Measurements from ENCODE around the gene ATP5F1D.

ATP5F1D gene

DNA sequence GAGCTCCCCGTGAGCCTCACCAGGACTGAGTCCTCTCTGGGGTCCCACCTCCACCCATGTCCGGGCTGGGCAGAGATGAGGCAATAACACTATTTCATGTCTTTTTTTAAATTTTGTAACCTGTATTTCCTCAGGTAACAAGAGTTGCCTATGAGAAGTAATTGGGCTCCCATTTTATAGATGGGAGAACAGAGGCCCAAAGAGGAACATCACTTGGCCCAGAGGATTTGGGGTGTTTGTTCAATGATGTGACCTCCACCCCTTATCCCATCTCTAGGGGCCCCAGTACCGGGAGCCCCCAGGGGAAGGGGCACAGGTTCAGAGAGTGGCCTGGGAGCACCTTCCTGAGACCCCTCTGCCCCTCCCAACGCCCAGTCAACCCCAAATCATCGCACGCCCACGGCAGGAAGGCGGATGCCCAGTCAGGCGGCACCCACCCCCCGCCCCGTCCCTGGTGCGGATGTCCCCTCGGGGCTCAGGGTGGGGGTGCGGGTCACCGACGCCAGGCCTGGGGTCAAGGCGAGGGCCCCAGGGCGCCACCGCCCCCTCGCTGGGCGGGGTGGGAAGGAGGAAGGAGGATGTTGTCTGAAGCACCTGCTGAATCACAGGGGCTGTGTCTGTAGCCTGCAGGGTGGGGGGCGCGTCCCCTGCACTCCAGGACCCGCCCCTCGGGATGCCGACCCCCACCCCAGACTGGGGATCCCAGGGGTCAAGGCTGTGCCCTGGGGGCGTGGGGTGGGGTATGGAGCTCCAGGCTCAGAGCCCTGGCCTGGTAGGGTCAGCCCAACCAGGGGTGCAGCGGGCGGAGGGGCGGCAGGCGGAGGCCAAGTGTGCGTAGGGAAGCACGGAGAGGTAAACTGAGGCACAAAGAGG lies 18.6 kb downstream of the ATP5F1D start:
- DNase-seq, result peak; percentile 61

DNA sequence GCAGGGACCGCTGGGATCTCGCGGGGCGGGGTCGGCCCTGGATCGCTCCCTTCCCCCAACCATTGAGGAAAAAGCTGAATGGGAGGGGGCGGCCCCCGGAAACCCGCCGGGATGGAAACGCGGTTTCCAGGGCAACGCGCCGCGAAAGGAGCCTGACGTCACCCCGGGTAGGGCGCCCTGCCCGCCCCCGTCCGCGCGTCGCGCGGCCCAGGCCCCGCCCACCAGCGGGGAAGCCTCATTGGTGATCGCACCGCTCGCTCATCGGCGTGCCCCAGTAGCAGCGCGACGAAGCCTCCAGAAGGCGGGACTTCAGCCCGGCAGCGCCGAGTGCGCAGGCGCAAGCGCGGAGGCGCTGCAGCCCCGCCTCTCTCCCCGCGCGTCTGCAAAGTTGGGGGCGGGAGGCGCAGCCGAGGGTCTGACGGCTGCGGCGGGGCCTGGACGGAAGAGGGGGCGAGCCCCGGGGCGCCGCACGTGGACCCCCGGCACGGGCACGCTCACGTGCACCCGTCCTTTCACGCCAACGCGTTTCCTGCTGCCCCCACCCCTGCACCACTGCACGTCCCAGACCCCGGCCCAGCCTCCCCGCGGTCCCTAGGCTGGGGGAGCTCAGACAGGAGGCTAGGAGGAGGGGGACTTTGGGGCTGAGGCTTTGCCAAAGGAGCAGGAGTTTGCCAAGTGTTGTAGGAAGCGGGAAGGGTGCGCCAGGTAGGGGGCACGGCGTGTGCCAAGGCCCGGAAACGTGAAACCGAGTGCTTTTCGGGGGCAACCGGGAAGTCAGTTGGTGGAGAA lies 19.4 kb downstream of the ATP5F1D start:
- peak; percentile 99 for DNase-seq

DNA sequence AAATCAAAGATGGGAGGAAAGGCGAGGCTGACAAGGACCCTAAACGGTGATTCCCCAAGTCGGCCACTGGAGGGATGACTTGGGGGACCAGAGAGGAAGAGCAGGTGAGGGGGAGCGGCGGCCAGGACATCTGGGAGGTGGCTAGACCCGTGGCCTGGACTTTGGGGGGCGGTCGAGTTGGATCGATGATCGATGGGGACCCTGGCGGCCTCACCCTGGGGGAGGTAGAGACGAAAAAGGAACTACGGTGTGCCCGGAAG lies 19.9 kb downstream of the ATP5F1D start:
- no peak for DNase-seq

DNA sequence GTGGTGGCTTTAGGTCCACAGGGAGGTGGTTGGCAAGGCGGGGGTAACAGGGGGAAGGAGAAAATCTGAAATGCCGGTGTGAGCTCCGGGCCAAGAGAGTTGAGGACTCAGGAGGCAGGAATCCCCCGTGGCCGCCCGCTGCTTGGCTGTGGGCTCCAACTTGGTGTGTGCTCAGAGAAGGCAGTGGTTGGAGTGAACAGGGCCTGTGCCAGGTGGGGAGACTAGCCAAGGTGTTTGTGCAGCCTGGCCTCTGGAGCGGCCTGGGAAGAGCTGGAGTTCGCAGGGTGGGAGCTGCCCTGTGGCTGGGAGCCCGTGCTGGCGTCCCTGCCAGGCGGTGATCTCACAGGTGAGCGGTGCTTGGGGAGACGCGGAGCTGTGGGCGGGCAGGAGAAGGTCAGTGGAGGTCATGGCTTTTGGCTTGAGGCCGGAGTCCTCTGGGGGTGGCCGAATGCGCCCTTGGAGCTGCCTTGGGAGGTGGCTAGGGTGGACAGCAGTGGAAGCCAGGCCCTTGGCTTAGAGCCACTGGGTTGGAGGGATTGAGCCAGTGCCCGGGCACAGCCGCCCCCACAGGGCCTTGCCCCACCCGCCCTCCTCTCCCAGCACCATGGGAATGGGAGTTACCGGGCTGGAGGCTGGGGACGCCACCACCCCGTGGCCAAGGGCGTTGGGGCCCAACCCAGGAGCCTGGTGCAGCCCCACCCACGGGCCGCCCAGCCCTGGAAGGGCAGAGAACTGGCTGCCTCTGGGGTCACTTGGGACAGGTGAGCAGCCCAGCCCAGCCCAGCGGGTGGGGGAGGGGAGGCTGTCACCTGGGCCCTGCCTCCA lies 20.5 kb downstream of the ATP5F1D start:
- no peak for DNase-seq

DNA sequence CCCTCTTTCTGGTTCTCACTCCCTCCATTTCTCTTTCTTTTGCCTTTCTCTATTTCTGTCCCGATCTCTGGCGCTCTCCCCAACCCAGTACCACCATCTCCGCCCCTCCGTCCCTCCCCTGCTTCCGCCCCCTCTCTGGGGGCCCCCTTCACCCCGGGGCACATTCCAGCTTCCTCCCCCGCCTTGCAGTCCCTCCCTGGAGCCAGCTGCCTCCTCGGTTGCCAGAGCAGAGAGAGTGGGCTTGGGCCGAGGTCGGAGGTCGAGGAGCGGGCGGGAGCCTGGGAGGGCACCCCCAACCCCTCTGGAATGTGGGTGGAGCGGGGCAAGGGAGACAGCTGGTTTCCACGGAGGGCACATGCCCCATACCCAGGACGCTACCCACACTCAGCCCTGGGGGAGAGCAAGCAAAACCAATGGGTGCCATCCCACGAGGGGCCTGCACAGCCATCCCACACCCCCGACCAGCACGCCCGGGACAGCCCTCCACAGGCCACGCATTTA lies 21.1 kb downstream of the ATP5F1D start:
- DNase-seq, result no peak

DNA sequence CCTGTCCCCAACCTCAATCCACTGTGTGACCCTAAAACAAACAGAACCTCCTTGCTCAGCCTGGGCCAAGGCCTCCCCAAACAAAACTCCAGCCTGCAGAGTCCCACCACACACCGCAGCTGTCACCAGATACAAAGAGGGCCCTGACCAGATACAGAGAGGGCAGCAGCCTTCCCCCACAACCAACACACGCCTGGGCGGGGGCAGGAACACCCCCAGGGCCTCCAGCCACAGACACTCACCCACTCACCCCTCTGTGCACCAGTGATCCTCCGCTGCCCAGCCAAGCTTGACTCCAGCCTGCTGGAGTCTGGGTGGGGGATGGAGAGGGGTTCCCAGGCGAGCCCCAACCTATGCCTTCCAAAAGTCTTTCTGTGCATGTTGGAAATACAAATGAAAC lies 21.6 kb downstream of the ATP5F1D start:
- DNase-seq, result no peak

DNA sequence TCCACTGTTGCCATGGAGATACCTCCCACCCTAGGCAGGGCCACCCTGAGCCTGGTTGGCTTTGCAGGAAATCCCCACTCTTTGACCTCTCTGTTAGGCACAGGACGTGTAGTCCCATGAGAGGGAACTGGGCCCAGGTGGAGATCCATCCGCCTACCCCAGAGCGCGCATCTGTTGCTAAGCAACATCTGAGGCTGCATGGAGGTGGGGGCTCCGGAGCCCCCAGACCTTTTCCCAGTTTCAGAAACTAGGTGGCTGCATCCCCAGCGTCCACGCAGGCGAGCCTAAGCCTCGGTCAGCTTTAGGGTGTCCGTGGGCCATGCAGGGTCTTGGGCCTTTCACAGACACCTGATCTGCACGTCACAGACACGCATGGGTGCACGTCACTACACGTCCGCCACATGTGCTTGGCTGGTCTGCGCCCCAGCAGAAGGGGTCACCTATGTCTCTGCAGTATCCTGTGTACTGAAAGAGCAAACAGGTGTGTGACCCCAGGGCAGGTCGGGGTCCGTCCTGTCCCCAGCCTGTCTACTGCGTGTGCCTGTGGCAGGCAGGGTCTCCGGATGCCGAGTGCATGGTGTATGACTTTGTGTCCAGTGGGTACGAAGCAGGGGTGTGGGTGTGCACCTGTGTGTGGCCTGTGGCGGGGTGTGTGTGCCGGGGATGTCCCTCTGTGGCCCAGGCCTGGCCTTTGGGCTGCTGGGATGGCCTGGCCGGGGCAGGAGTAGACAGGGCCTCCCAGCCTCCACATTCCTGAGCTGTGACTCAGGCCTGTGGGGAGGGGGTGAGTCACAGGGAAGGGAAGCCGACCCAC lies 23.5 kb downstream of the ATP5F1D start:
- DNase-seq, result no peak

DNA sequence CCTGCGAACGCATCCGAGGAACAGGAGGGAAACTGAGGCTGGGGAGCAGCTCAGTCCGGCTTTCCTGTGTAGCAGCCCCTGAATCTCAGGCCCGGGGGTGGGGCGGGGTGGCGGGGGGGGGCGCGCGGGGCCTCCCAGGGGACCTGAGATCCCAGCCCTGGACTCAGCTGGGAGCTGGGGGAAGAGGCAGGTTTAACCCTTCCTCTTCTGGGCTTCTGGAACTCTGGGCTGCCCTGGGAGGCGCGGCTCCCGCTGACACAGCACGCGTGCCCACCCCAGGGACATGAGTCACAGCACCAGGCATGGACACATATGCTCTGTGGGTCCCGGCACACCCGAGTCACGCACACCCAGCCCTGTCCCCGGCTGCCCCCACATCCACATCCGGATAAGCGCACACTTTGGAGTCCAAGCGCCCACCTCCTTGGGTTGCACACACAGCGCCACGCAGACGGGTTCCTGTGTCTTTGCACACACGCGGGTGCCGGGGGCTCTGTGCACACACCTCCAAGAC lies 24.1 kb downstream of the ATP5F1D start:
- DNase-seq, result no peak

DNA sequence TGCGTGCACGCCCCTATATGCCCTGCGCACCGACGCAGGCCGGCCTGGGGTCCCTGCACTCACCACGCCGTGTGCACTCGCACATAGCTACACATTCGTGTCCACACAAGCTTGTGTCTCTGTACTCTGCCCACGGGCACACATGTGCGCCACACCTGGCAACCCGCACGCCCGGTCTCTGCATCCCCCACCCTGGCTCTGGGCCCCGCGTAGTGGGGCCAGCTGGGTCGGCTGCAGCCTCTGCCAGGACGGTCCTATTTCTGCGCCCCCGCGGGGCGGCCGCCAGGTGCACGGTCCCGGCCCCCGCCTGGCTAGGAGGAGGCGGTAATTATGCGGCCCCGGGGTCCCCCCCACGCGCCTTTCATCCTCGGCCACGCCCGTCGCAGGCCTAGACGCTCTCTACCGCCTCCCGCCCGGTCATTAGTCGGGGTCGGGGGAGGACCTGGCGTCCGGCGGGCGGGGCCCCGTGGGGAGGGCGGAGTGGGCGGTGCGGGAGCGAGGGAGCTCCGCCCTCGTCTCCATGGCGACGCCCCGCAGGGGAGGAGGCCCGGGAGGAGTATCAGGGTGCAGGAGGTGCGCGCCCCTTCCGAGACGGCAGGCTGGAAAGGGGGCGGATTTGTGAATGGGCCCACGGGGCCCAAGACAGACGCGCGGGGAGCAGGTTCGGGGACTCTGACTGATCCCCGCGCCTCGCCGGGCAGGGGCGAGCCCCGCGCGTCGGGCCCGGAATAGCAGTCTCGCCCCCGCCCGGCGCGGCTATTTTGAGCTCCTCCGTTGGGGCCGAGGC lies 24.8 kb downstream of the ATP5F1D start:
- DNase-seq, result peak; percentile 94

DNA sequence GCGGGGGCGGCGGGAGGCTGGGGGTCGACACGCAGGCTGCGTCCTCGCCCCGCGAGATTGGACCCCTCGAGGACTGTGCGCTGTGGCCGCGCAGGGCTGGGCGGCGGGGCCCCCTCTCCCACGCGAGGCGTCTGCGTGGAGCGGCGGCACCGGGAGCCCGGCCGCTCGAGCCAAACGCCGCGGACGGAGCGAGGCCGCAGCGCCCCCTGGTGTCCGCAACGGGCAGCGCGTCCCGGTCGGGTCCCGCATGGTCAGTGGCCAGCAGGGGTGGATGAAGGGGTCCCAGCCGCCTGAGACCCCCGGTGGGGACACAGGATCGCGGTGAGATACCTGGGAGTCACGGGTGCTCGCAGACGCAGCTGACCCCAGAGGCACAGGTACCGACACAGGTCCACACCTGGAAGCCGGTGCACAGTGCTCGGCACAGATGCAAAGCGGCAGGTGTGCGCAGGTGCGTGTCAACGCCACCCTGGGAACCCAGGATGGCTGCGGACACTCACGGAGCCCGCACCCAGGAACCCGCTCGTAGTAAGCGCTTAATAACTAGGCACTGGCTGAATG lies 25.4 kb downstream of the ATP5F1D start:
- peak; percentile 80 for DNase-seq

DNA sequence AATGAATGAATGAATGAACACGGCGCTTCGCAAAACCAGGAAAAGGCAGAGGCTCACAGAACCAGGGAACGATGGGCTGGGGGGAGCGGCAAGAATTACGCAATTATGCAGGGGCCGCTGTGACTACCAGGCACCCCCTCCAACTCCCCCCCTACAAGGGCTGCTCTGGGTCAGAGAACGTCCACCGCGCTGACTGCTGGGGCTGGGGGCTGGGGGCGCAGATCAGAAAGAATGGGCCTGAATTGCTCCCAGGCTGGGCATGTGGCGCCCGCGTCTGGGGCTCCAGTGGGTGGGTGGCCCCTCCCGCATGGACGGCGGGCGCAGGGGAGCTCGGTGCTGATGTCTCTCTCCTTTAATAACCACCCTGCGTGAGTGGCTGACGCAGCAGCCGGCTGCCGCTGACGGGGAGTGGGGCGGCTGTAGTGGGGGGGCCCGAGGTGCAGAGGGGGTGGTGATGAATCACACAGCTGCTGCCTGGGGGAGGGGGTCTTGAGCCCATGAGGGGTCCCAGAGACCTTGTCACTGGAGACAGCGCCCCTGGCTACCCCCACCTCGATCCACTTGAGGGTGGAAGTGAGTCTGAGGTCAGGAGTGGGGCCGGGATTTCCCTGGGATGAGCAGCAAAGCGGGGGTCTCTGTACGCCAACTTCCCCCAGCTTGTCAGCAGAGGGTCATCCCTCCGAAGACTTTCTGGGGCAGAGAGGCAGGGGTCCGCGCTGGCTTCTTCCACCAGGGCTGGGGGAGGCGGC lies 26.1 kb downstream of the ATP5F1D start:
- DNase-seq, result no peak

DNA sequence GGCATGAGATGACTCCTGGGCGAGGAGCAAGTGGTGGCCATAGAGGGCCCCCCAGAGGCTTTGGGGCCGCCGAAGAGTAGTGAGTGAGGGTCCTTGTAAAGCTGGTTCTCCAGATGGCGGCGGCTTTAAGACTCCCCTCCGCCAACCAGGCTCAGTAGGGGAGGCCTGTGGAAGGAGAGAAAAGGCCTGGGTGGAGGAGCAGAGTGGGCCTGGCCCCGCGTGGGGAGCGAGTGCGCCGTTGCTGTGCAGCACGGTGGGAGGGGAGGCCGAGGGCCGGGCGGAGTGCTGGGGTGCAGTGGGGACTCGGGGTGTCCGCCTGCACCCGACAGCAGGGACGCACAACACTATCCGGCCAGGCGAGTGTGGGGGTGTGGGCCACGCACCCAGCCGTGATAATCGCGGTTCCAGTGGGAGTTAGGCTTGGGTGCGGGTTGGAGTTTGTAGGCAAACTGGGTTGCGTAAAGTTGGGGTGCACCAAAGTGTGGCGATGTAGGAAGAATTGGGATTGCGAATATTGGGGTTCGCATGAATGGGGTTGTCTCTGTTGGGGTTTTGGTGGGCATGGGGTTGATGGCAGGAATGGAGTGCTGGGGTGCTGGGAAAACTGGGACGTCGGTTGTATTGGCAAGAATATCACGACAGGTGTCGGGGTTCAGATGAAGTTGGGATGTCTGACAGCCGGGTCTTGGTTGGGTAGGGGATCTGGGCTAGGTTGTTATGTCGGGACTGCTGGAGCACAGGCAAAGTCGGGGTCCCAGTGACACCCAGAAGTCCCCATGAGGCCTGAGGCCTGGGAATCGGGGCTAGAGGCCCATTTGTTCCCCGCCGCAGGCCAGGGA lies 26.9 kb downstream of the ATP5F1D start:
- no peak for DNase-seq

DNA sequence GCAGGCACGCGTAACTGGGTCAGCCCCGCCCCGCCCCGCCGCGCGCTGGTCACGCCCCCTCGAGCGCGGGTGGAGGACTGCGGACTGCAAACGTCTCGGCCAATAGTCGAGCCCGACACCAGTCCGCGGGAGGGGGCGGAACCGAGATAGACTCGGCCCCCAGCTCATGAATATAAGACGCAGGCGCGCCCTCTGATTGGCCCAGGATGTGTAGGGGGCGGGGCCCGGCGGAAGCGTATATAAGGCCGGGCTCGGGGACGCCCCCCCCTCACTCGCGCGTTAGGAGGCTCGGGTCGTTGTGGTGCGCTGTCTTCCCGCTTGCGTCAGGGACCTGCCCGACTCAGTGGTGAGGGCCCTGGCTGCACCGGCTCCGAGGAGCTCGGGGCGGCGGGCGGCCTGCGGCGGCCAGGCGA lies 27.5 kb downstream of the ATP5F1D start, which contains the start of gene CIRBP:
Gene CIRBP, plus strand, starts transcription at position 268 of the 413 bp plus-strand sequence. CDS start 1,602 bp downstream, outside the sequence.
- peak; percentile 100 for DNase-seq

DNA sequence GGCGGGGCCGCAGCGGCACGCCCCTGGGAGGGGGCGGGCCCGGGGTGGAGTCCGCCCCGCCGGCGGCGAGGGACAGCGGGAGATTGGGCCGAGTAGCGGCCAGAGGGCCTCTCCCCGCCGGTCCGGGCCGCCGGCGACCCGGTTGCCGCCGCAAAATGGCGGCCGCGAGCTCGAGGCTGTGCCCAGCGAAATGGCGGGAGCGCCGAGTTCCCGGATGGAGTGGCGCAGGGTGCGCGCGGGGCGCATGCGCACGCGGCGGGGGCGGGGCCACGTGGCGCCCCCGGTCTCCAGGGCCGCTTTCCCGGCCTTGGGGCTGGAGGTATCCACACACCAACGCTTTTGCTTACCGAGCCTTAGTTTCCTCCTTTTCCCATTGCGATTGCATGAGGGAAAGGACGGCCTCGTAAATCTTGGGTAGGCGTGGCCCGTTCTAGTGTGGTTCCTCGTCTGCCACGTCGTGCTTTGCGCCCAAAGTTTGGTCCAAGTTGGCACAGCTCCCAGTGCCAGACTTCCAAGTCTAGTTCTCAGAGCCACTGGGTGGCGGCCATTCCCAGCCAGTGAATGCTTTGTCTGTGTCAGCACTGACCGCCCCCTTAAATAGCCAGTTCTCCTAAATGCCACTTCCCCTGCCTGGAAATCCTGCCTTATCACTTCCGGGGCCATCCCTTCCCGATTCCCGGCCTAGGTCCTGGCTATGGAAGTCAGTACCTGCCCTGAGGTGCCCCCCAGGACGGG lies 28.1 kb downstream of the ATP5F1D start:
- peak; percentile 92 for DNase-seq

DNA sequence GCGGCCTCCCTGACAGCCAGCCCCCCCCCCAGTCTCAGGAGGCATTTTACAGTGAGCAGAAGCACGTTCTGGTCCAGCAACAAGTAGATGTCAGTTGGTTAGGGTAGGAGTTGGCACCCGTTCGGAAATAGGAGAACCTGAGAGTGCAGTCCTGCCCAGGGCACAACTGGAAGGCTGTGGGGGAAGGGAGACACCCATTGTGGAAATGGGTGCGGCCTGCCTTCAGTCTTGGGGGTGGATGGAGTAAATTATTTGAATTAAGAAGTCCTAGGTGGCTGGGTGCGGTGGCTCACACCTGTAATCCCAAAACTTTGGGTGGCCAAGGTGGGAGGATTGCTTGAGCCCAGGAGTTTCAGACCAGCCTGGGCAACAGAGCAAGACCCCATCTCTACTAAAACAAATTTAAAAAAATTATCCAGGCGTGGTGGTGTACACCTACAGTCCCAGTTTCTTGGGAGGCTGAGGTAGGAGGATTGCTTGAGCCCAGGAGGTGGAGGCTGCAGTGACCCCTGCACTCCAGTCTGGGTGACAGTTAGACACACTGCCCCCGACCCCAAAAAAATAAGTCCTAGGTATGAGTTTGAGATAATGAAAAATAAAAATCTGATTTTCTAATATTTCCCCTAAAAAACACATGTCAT lies 28.8 kb downstream of the ATP5F1D start:
- peak; percentile 43 for DNase-seq

DNA sequence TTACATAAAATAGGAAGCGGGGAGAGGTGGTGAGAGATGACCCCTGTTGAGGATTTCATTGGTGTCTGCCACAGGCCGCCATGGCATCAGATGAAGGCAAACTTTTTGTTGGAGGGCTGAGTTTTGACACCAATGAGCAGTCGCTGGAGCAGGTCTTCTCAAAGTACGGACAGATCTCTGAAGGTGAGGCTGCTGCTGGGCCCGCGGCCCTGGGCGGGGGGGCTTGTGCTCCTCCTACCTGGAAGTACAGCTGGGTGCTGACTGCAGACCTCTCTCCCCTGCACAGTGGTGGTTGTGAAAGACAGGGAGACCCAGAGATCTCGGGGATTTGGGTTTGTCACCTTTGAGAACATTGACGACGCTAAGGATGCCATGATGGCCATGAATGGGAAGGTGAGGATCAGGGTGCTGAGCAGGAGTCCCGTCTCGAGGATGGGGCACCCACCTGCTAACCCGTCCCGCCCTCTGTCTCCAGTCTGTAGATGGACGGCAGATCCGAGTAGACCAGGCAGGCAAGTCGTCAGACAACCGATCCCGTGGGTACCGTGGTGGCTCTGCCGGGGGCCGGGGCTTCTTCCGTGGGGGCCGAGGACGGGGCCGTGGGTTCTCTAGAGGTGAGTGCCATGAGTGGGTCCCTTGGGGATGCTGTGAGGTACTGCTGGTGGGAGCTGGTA lies 29.4 kb downstream of the ATP5F1D start:
- no peak for DNase-seq

All from activated CD4-positive, alpha-beta T cell treated with anti-CD3 and anti-CD28 coated beads, Interleukin-2, Interleukin-6, amounts not matched to agents 100 ng/mL and 50 ng/mL, durations not matched to agents 16 hours and 8 hours (primary cell).